ENCODE measurements around the gene FBP2. TPM values are rescaled to one million over a fixed set of nuclear protein-coding genes. Genes with fewer than 3 reads are reported as not detected.

Gene FBP2
- total and polyA plus RNA-seq, 2 donors = 0.56 to 2.2 TPM

GRCh38 chr9:94533155-94533554 is 60.5 kb downstream of the FBP2 start:
- Histone ChIP-seq H3K27ac (ENCODE audit: low read depth) (no peak overlapping the region), H3K4me3 (ENCODE audit: low read depth, low read length) (no peak overlapping the region), H3K4me1 (ENCODE audit: insufficient read depth) (no peaks in the 10 kb centered on the region), H3K36me3 (ENCODE audit: insufficient read depth) (no peaks in the 10 kb centered on the region)
- 78% methylated on average over 1 of the region's 1 CpG for WGBS
- no peak for DNase-seq (ENCODE audit: extremely low spot score)

DNA sequence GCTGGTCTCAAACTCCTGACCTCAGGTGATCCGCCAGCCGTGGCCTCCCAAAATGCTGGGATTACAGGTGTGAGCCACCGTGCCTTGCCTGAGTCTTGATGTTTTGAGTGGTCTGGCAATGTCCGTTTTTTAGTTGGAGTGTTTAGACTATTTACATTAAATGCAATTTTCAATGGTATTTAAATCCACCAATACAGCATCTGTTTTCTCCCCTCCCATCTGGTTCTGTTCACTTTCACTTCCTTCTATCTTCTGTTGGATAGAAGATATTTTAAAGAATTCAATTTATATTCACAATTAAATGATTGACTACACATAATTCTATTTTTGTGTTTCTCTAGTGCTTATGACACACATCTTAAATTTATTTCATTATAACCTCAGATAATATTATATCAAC is 64.7 kb downstream of the FBP2 start:
- DNase-seq (ENCODE audit: extremely low spot score) = no peak
- no peaks in the 10 kb centered on the region for H3K36me3 ChIP-seq (ENCODE audit: insufficient read depth)
- H3K27ac ChIP-seq (ENCODE audit: low read depth) = no peak overlapping the region
- H3K4me1 ChIP-seq (ENCODE audit: insufficient read depth) = no peaks in the 10 kb centered on the region
- 87% methylated on average over 4 of the region's 4 CpGs for WGBS
- no peak overlapping the region for H3K4me3 ChIP-seq (ENCODE audit: low read depth, low read length)

GRCh38 chr9:94526951-94527350 is 66.7 kb downstream of the FBP2 start:
- no peaks in the 10 kb centered on the region for H3K4me1 ChIP-seq (ENCODE audit: insufficient read depth)
- WGBS = 76% methylated on average over 1 of the region's 1 CpG
- no peak overlapping the region for H3K4me3 ChIP-seq (ENCODE audit: low read depth, low read length)
- H3K36me3 ChIP-seq (ENCODE audit: insufficient read depth) = no peaks in the 10 kb centered on the region
- no peak for DNase-seq (ENCODE audit: extremely low spot score)
- no peak overlapping the region for H3K27ac ChIP-seq (ENCODE audit: low read depth)

GRCh38 chr9:94526271-94526670 is 67.4 kb downstream of the FBP2 start:
- no peak for DNase-seq (ENCODE audit: extremely low spot score)
- no peaks in the 10 kb centered on the region for H3K4me1 ChIP-seq (ENCODE audit: insufficient read depth)
- no peaks in the 10 kb centered on the region for H3K36me3 ChIP-seq (ENCODE audit: insufficient read depth)
- no peak overlapping the region for H3K4me3 ChIP-seq (ENCODE audit: low read depth, low read length)
- H3K27ac ChIP-seq (ENCODE audit: low read depth) = no peak overlapping the region
- WGBS = 97% methylated on average over 1 of the region's 1 CpG

DNA sequence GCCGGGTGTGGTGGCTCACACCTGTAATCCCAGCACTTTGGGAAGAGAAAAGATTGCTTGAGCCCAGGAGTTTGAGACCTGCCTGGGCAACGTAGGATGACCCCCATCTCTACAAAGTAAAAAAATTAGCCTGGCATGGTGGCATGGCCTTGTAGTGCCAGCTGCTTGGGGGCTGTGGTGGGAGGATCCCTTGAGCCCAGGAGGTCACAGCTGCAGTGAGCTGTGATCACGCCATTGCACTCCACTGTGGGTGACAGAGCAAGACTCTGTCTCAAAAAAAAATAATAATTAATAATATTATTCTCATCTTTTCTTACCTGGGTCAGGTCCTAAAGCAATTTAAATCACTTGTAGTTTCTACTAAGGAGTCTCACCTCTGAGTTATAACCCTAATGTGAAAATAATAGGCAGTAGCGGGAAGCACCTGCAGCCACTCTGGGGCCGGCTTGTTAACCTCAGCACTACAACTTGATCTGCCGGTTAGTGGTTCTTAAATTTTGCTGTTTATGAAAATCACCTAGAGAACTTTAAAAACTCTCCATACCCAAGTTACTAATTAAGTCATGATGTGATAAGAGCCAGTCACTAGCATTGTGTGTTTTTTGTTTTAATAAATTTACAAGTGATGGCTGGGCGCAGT is 68.1 kb downstream of the FBP2 start:
- Histone ChIP-seq H3K27ac (ENCODE audit: low read depth) (no peak overlapping the region), H3K4me1 (ENCODE audit: insufficient read depth) (no peaks in the 10 kb centered on the region), H3K4me3 (ENCODE audit: low read depth, low read length) (no peak overlapping the region), H3K36me3 (ENCODE audit: insufficient read depth) (no peaks in the 10 kb centered on the region)
- DNase-seq (ENCODE audit: extremely low spot score) = no peak
- 92% methylated on average over 7 of the region's 7 CpGs for WGBS

- Histone ChIP-seq H3K4me1 (ENCODE audit: insufficient read depth) (no peaks in the 10 kb centered on the region), H3K36me3 (ENCODE audit: insufficient read depth) (no peaks in the 10 kb centered on the region), H3K27ac (ENCODE audit: low read depth) (no peak overlapping the region), H3K4me3 (ENCODE audit: low read depth, low read length) (no peak overlapping the region)
- DNase-seq (ENCODE audit: extremely low spot score) = no peak
- WGBS = 92% methylated on average over 4 of the region's 4 CpGs
Measured at GRCh38 chr9:94517254-94517653, 76.4 kb downstream of the FBP2 start.

DNA sequence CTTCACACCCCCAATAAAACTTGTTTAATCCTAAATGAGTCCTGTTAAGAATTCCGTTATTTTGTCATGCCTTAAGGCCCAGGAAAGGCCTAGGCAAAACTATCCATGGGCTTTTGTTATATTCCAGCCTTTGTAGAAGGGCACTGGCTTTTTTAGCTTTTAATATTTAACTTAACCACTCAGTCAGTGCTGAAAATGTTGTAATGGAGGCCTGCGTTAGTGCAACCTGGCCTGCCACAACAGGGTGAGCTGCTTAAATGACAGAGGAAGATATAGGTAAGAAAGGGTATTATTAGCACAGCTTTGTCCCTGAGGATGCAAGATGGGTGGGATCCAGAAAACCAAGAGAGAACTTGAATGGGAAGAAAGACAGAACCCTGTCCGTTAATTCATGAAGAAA is 78.9 kb downstream of the FBP2 start:
- Histone ChIP-seq H3K4me3 (ENCODE audit: low read depth, low read length) (no peak overlapping the region), H3K36me3 (ENCODE audit: insufficient read depth) (no peaks in the 10 kb centered on the region), H3K4me1 (ENCODE audit: insufficient read depth) (no peaks in the 10 kb centered on the region), H3K27ac (ENCODE audit: low read depth) (no peak overlapping the region)
- 62% methylated on average over 3 of the region's 3 CpGs for WGBS
- no peak for DNase-seq (ENCODE audit: extremely low spot score)

- Histone ChIP-seq H3K4me1 (ENCODE audit: insufficient read depth) (no peaks in the 10 kb centered on the region), H3K4me3 (ENCODE audit: low read depth, low read length) (no peak overlapping the region), H3K36me3 (ENCODE audit: insufficient read depth) (no peaks in the 10 kb centered on the region), H3K27ac (ENCODE audit: low read depth) (no peak overlapping the region)
- WGBS = 78% methylated on average over 2 of the region's 2 CpGs
- DNase-seq (ENCODE audit: extremely low spot score) = no peak
Measured at GRCh38 chr9:94511955-94512265, 81.7 kb downstream of the FBP2 start.

DNA sequence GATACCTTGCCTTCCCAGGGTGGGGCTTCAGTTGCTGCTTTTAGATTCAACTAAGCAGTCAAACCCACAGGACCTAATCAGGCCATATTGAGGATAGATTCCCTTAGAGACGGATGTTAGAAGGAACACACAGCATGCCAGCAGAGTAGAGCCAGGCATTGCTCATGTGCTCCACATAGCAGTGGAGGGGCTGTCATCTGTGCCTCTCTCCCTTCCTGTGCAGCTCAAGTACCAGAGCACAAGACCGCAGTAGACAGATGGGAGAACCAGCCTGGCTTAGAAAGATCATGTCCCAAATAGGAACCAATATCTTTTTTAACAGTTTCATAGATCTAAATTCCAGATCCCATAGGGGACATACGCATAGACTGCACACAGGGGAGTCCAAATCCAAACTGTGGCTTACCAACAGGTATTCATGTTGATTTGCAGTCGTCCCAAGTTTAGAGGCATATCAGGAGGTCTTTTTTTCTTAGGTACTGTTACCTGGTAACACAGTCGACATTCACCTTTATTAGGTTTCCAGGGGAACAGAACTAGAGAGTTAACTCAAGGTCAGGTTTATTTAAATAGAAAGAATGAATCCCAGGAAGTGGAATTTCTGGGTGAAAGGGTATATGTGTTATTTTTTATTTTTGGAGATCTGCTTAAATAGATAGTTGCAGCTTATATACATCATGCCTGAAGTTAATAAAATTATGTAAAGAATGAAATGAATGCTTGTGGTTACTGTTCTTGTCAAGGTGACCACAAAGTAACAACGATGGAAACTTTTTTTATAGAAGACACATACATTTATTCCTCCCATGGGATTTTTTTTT is 82.3 kb downstream of the FBP2 start:
- WGBS = 50% methylated on average over 6 of the region's 6 CpGs
- Histone ChIP-seq H3K4me3 (ENCODE audit: low read depth, low read length) (no peak overlapping the region), H3K27ac (ENCODE audit: low read depth) (no peak overlapping the region), H3K4me1 (ENCODE audit: insufficient read depth) (no peaks in the 10 kb centered on the region), H3K36me3 (ENCODE audit: insufficient read depth) (no peaks in the 10 kb centered on the region)
- no peak for DNase-seq (ENCODE audit: extremely low spot score)

Other genes starting within 250 kb of the FBP2 start
- gene PCAT7, start 38.7 kb downstream of the FBP2 start, total RNA-seq = 0.05 TPM
- gene PCAT7, start 38.7 kb downstream of the FBP2 start, polyA plus RNA-seq = 0.06 TPM
- 13.6 TPM for gene FBP1, start 45.7 kb upstream of the FBP2 start, total RNA-seq
- gene FBP1, start 45.7 kb upstream of the FBP2 start, polyA plus RNA-seq = 48.6 TPM
- 99.2 TPM for gene AOPEP, start 132.9 kb upstream of the FBP2 start, total RNA-seq
- 136 TPM for gene AOPEP, start 132.9 kb upstream of the FBP2 start, polyA plus RNA-seq